HEK293 (cell line): Measurements from ENCODE around the gene HSCB.

ENCODE experiments used
- CTCF ChIA-PET: fragments of 350-600 bp; formaldehyde crosslinking; extraction: SDS; loops from one replicate; lab custom pipeline; 2021; ENCODE audit warnings: antibody characterized with exemption; lab: Yijun Ruan, JAX
- POLR2A ChIA-PET: fragments of 300-600 bp; formaldehyde crosslinking; extraction: SDS; loops from one replicate; lab custom pipeline; 2020; ENCODE audit warnings: antibody characterized with exemption, inconsistent platforms; lab: Yijun Ruan, JAX
- H3K27ac ChIP-seq: fragments of 200-500 bp; sonication (Bioruptor generic); 2 replicates; pipeline ENCODE4 v1.5.1; 2014; ENCODE audit warnings: low read depth, low read length, control low read depth, inconsistent platforms; ENCODE audit errors: extremely low read depth
- H3K36me3 ChIP-seq, 2 experiments: fragments of 200-500 bp in 1 of 2; sonication (Bioruptor generic) in 1 of 2; 1 replicate in 1 of 2; 2 replicates in 1 of 2; pipeline ENCODE4 v1.5.1; 2014 to 2017; ENCODE audit warnings: inconsistent platforms in 2 of 2, low read length in 2 of 2; ENCODE audit not compliant: control insufficient read depth in 2 of 2, insufficient read depth in 1 of 2
- H3K4me1 ChIP-seq: fragments of 200-500 bp; sonication (Bioruptor generic); 2 replicates; pipeline ENCODE4 v1.5.1; 2014; ENCODE audit warnings: mild to moderate bottlenecking, low read length, inconsistent platforms; ENCODE audit not compliant: control insufficient read depth, insufficient read depth
- H3K4me3 ChIP-seq: 2 replicates; pipeline ENCODE4 v1.5.1; 2011; ENCODE audit warnings: low read depth, mild to moderate bottlenecking, control low read depth, low read length, moderate library complexity
- H3K9me3 ChIP-seq: fragments of 200-500 bp; sonication (Bioruptor generic); 2 replicates; pipeline ENCODE4 v1.5.1; 2014; ENCODE audit warnings: low read depth, low read length, inconsistent platforms; ENCODE audit not compliant: control insufficient read depth, insufficient read depth
- BCL11A ChIP-seq: fragments of 450-650 bp; formaldehyde crosslinking; IDR thresholded peaks from 2 replicates; pipeline ENCODE4 v1.5.1; 2016; ENCODE audit warnings: low read depth, missing biosample characterization, missing genetic modification characterization
- GLI4 ChIP-seq: fragments of 450-650 bp; formaldehyde crosslinking; IDR thresholded peaks from 2 replicates; pipeline ENCODE4 v1.5.1; 2016; ENCODE audit warnings: missing biosample characterization, missing genetic modification characterization
- HOXC10 ChIP-seq: sonication (generic); formaldehyde crosslinking; IDR thresholded peaks from 2 replicates; pipeline ENCODE4 v1.8.1; 2023; ENCODE audit warnings: mild to moderate bottlenecking, missing genetic modification reagents
- MYNN ChIP-seq: fragments of 450-650 bp; formaldehyde crosslinking; IDR thresholded peaks from 2 replicates; pipeline ENCODE4 v1.5.1; 2016; ENCODE audit warnings: missing biosample characterization, missing genetic modification characterization, borderline replicate concordance
- OVOL3 ChIP-seq: fragments of 450-650 bp; formaldehyde crosslinking; IDR thresholded peaks from 2 replicates; pipeline ENCODE4 v1.5.1; 2016; ENCODE audit warnings: missing biosample characterization, missing genetic modification characterization
- RBAK ChIP-seq: fragments of 450-650 bp; formaldehyde crosslinking; IDR thresholded peaks from 2 replicates; pipeline ENCODE4 v1.5.1; 2016; ENCODE audit warnings: missing biosample characterization, missing genetic modification characterization
- SP2 ChIP-seq: fragments of 450-650 bp; formaldehyde crosslinking; IDR thresholded peaks from 2 replicates; pipeline ENCODE4 v1.5.1; 2016; ENCODE audit warnings: missing biosample characterization, missing genetic modification characterization
- TSHZ1 ChIP-seq: fragments of 450-650 bp; formaldehyde crosslinking; IDR thresholded peaks from 2 replicates; pipeline ENCODE4 v1.5.1; 2016; ENCODE audit warnings: missing biosample characterization, missing genetic modification characterization, borderline replicate concordance
- YY1 ChIP-seq: fragments of 450-650 bp; formaldehyde crosslinking; IDR thresholded peaks from 2 replicates; pipeline ENCODE4 v1.5.1; 2018; ENCODE audit warnings: missing biosample characterization, missing genetic modification characterization
- ZBTB21 ChIP-seq: fragments of 450-650 bp; formaldehyde crosslinking; IDR thresholded peaks from 2 replicates; pipeline ENCODE4 v1.5.1; 2017; ENCODE audit warnings: missing biosample characterization, missing genetic modification characterization
- ZBTB8A ChIP-seq: fragments of 450-650 bp; formaldehyde crosslinking; IDR thresholded peaks from 2 replicates; pipeline ENCODE4 v1.5.1; 2016; ENCODE audit warnings: missing biosample characterization, missing genetic modification characterization
- ZEB2 ChIP-seq: fragments of 450-650 bp; formaldehyde crosslinking; IDR thresholded peaks from 2 replicates; pipeline ENCODE4 v1.5.1; 2016; ENCODE audit warnings: missing biosample characterization, missing genetic modification characterization
- ZNF16 ChIP-seq: fragments of 450-650 bp; formaldehyde crosslinking; IDR thresholded peaks from 2 replicates; pipeline ENCODE4 v1.5.1; 2016; ENCODE audit warnings: low read depth, missing biosample characterization, missing genetic modification characterization
- ZNF184 ChIP-seq: fragments of 450-650 bp; IDR thresholded peaks from 2 replicates; pipeline ENCODE4 v1.5.1; 2018; ENCODE audit warnings: missing biosample characterization, mild to moderate bottlenecking, missing genetic modification characterization
- ZNF19 ChIP-seq: fragments of 450-650 bp; formaldehyde crosslinking; IDR thresholded peaks from 2 replicates; pipeline ENCODE4; 2016; ENCODE audit warnings: missing biosample characterization, missing genetic modification characterization, low read depth
- ZNF2 ChIP-seq: fragments of 450-650 bp; formaldehyde crosslinking; IDR thresholded peaks from 2 replicates; pipeline ENCODE4 v1.5.1; 2016; ENCODE audit warnings: missing biosample characterization, missing genetic modification characterization
- ZNF239 ChIP-seq: fragments of 450-650 bp; formaldehyde crosslinking; IDR thresholded peaks from 2 replicates; pipeline ENCODE4 v1.5.1; 2016; ENCODE audit warnings: missing biosample characterization, missing genetic modification characterization
- ZNF510 ChIP-seq: fragments of 450-650 bp; formaldehyde crosslinking; IDR thresholded peaks from 2 replicates; pipeline ENCODE4 v1.5.1; 2018; ENCODE audit warnings: mild to moderate bottlenecking, missing genetic modification characterization, missing biosample characterization; ENCODE audit not compliant: insufficient replicate concordance
- ZNF585B ChIP-seq: fragments of 450-650 bp; formaldehyde crosslinking; IDR thresholded peaks from 2 replicates; pipeline ENCODE4 v1.5.1; 2016; ENCODE audit warnings: missing biosample characterization, missing genetic modification characterization
- ZNF658 ChIP-seq: fragments of 450-650 bp; formaldehyde crosslinking; IDR thresholded peaks from 2 replicates; pipeline ENCODE4; 2016; ENCODE audit warnings: missing biosample characterization, missing genetic modification characterization
- ZNF660 ChIP-seq: fragments of 450-650 bp; IDR thresholded peaks from 2 replicates; pipeline ENCODE4 v1.5.1; 2018; ENCODE audit warnings: missing biosample characterization, mild to moderate bottlenecking, missing genetic modification characterization
- ZNF692 ChIP-seq: fragments of 450-650 bp; formaldehyde crosslinking; IDR thresholded peaks from 2 replicates; pipeline ENCODE4 v1.5.1; 2016; ENCODE audit warnings: missing biosample characterization, missing genetic modification characterization
- ZNF76 ChIP-seq: fragments of 450-650 bp; formaldehyde crosslinking; IDR thresholded peaks from 2 replicates; pipeline ENCODE4; 2016; ENCODE audit warnings: low read depth, missing biosample characterization, missing genetic modification characterization, borderline replicate concordance
- ZXDB ChIP-seq: fragments of 450-650 bp; formaldehyde crosslinking; IDR thresholded peaks from 2 replicates; pipeline ENCODE4 v1.5.1; 2016; ENCODE audit warnings: missing biosample characterization, missing genetic modification characterization
- TF ChIP-seq, protein P1 (sequence below): fragments of 450-650 bp; formaldehyde crosslinking; IDR thresholded peaks from 2 replicates; pipeline ENCODE4 v1.5.1; 2017; ENCODE audit warnings: missing biosample characterization, missing genetic modification characterization
- TF ChIP-seq, protein P2 (sequence below): fragments of 450-650 bp; formaldehyde crosslinking; IDR thresholded peaks from 2 replicates; pipeline ENCODE4 v1.5.1; 2016; ENCODE audit warnings: missing biosample characterization, missing genetic modification characterization

Gene HSCB

GRCh38 chr22:28742562-28742962 is 723 bp downstream of the HSCB start (continued):
- TF ChIP-seq ZNF585B (tag by site-specific recombination) (no peak), SP2 (tag by site-specific recombination) (peak; percentile 100; the same call in 1 of the 2 replicates), ZEB2 (tag by site-specific recombination) (no peak), ZBTB21 (tag by site-specific recombination) (no peak), HOXC10 (no peak), YY1 (tag by site-specific recombination) (no peak), GLI4 (tag by site-specific recombination) (no peak)
- TF ChIP-seq, protein P1, sequence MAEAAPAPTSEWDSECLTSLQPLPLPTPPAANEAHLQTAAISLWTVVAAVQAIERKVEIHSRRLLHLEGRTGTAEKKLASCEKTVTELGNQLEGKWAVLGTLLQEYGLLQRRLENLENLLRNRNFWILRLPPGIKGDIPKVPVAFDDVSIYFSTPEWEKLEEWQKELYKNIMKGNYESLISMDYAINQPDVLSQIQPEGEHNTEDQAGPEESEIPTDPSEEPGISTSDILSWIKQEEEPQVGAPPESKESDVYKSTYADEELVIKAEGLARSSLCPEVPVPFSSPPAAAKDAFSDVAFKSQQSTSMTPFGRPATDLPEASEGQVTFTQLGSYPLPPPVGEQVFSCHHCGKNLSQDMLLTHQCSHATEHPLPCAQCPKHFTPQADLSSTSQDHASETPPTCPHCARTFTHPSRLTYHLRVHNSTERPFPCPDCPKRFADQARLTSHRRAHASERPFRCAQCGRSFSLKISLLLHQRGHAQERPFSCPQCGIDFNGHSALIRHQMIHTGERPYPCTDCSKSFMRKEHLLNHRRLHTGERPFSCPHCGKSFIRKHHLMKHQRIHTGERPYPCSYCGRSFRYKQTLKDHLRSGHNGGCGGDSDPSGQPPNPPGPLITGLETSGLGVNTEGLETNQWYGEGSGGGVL (tag by site-specific recombination): peak; percentile 96; the same call in 1 of the 2 replicates

GRCh38 chr22:28743852-28744251 is 2.0 kb downstream of the HSCB start:
- ChIA-PET CTCF (interaction anchor here (1.8 kb wide), 1 partner anchor 143 kb away, joined by 10 read pairs; no protein-coding TSS in a partner anchor), POLR2A (interaction anchor here (1.4 kb wide), 2 partner anchors 29 to 56 kb away, joined by 4 read pairs; partner anchors contain the start of genes CCDC117 and XBP1)
- H3K36me3 ChIP-seq: peaks cover 48 to 51% of the 10 kb centered on the region in 2 experiments
- no peak overlapping the region for H3K4me3 ChIP-seq
- H3K27ac ChIP-seq: no peak overlapping the region
- no peaks in the 10 kb centered on the region for H3K9me3 ChIP-seq
- H3K4me1 ChIP-seq: no peaks in the 10 kb centered on the region
- TF ChIP-seq ZNF76 (tag by site-specific recombination) (no peak), ZNF16 (tag by site-specific recombination) (no peak), ZNF510 (tag by site-specific recombination) (no peak), ZNF658 (tag by site-specific recombination) (no peak), ZXDB (no peak), ZNF585B (tag by site-specific recombination) (no peak)

DNA sequence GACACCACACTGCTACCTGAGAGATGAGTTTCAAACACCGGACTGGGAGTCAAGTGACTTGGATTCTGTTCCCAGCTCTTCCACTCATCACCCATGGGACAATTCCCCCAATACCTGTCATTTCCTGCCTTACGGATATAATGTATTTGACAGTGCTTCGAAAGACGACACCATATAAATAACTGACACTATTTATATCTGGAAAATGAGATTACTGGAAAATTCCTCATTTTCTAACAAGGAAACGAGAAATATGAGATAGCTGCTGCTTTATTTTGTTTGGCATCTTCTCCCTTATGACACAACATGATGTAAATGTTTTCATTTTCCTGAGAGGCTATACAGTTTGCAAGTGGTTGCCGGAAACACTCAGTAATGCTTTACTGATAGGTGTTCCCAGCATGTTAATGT is 8.6 kb downstream of the HSCB start:
- H3K27ac ChIP-seq: peak overlapping the region; percentile 24; the same call in 1 of the 2 replicates
- ChIA-PET POLR2A (interaction anchor here (0.7 kb wide), 1 partner anchor 11 kb away, joined by 3 read pairs; no protein-coding TSS in a partner anchor), CTCF (interaction anchor here (0.6 kb wide), 1 partner anchor 317 kb away, joined by 3 read pairs; no protein-coding TSS in a partner anchor)
- H3K4me3 ChIP-seq: no peak overlapping the region
- H3K9me3 ChIP-seq: no peaks in the 10 kb centered on the region
- H3K4me1 ChIP-seq: no peaks in the 10 kb centered on the region
- H3K36me3 ChIP-seq: peaks cover 51 to 54% of the 10 kb centered on the region in 2 experiments
- peak; percentile 75 for TF ChIP-seq ZNF184 (tag by site-specific recombination)
- 0 out of 2 replicates have a peak, but pooled peaks have one; percentile 35 for TF ChIP-seq ZNF2
- peak; percentile 31; the same call in 1 of the 2 replicates for TF ChIP-seq BCL11A
- TF ChIP-seq MYNN (tag by site-specific recombination): no peak
- 0 out of 2 replicates have a peak, but pooled peaks have one; percentile 18 for TF ChIP-seq OVOL3 (tag by site-specific recombination)
- TF ChIP-seq ZNF239: no peak
- no peak for TF ChIP-seq ZBTB8A (tag by site-specific recombination)
- TF ChIP-seq ZXDB: peak; percentile 52; the same call in 1 of the 2 replicates
- TF ChIP-seq RBAK (tag by site-specific recombination): no peak
- no peak for TF ChIP-seq ZNF19
- TF ChIP-seq ZNF692 (tag by site-specific recombination): peak; percentile 78
- TF ChIP-seq, protein P2, sequence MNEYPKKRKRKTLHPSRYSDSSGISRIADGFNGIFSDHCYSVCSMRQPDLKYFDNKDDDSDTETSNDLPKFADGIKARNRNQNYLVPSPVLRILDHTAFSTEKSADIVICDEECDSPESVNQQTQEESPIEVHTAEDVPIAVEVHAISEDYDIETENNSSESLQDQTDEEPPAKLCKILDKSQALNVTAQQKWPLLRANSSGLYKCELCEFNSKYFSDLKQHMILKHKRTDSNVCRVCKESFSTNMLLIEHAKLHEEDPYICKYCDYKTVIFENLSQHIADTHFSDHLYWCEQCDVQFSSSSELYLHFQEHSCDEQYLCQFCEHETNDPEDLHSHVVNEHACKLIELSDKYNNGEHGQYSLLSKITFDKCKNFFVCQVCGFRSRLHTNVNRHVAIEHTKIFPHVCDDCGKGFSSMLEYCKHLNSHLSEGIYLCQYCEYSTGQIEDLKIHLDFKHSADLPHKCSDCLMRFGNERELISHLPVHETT (tag by site-specific recombination): peak; percentile 49; the same call in 1 of the 2 replicates
- 0 out of 2 replicates have a peak, but pooled peaks have one; percentile 22 for TF ChIP-seq ZNF660 (tag by site-specific recombination)
- TF ChIP-seq TSHZ1 (tag by site-specific recombination): peak; percentile 77; the same call in 1 of the 2 replicates
- TF ChIP-seq ZNF510 (tag by site-specific recombination): peak; percentile 8
